Mucosa of descending colon (tissue), 3 donors: Measurements from ENCODE around the gene COL2A1. TPM values are rescaled to one million over a fixed set of nuclear protein-coding genes. Genes with fewer than 3 reads are reported as not detected.
A peak's percentile ranks its signal among the peaks of the same experiment; 100 is the strongest.

Experiments used
- ATAC-seq: fragments of 200-7000 bp; cut with Tn5 transposase; one replicate; pipeline ENCODE4 v1.9.1; 2020; ENCODE audit warnings: mild to moderate bottlenecking, moderate library complexity
- DNase-seq, 3 donors: peaks; one replicate each; pipeline ENCODE4 v3.0.0-alpha.2; 2020
- H3K36me3 ChIP-seq: fragments of 200-600 bp; one replicate; pipeline ENCODE4 v1.8.0; 2021; ENCODE audit warnings: low read depth, mild to moderate bottlenecking
- H3K4me1 ChIP-seq: fragments of 200-600 bp; one replicate; pipeline ENCODE4 v1.8.0; 2021; ENCODE audit warnings: low read depth, mild to moderate bottlenecking
- H3K4me3 ChIP-seq: fragments of 200-600 bp; one replicate; pipeline ENCODE4 v1.8.0; 2021; ENCODE audit warnings: mild to moderate bottlenecking
- H3K9me3 ChIP-seq: fragments of 200-600 bp; one replicate; pipeline ENCODE4 v1.8.0; 2021; ENCODE audit warnings: mild to moderate bottlenecking
- CTCF ChIP-seq: fragments of 200-600 bp; IDR thresholded peaks from one replicate; pipeline ENCODE4 v1.8.0; 2022; ENCODE audit warnings: antibody characterized with exemption, mild to moderate bottlenecking
- intact Hi-C, 2 donors: fragments of 100-400 bp; cut with DNase I in 1 of 2; cut with micrococcal nuclease in 1 of 2; formaldehyde crosslinking; loops; one replicate each; pipeline versions ENCODE4 v1.11.0 to v1.11.1; 2022; cut with DNase I, micrococcal nuclease
- long read RNA-seq, 2 donors: library from polyadenylated mRNA; unstranded; transcript quantifications; one replicate each; pipeline ENCODE4 v2.0.0, GENCODE V29; 2019 to 2021
- total RNA-seq, 3 donors: library from RNA; stranded (reverse); fragmentation: NEBNext Ultra II Directional in 2 of 3; extraction: Animal tissue kit (Norgen Biotek cat#: 25700) in 2 of 3; gene quantifications; one replicate each; pipeline versions ENCODE4 v1.2.1 to v1.2.4, GENCODE V29; 2021 to 2023
- donor health status: DM: no; HTN: no; CAD: no; lungs with moderate emphysema.
- donor health status: DM: no; HTN: no; CAD: no.
- donor health status: DM: no; HTN: yes; CAD: no.

Gene COL2A1
- total RNA-seq: 1 to 10 TPM in 2 of 3 donors, under 1 TPM in 1; 0.19 to 1.5 (median 1.2) TPM
- long read RNA-seq, donor 1: 0 reads
- long read RNA-seq, donor 2: 0 reads

- H3K4me3 ChIP-seq: no peak within 1 kb of the TSS
- H3K36me3 ChIP-seq: no peaks in the 10 kb centered on the region
- DNase-seq (no peak), ATAC-seq (peak; percentile 18)
- TF ChIP-seq CTCF: no peak
- intact Hi-C loops: no loop called here
- H3K9me3 ChIP-seq: no peaks in the 10 kb centered on the region
- H3K4me1 ChIP-seq: peaks cover 38% of the 10 kb centered on the region
These were observed at the start of gene COL2A1 for GRCh38 chr12:48004053-48004941. COL2A1 (minus strand) TSS chr12:48004476; CDS start chr12:48004321, 155 bp downstream.

GRCh38 chr12:48053883-48054282 is 49.6 kb upstream of the COL2A1 start:
- no peak for TF ChIP-seq CTCF
- intact Hi-C loops: no loop called here
- H3K36me3 ChIP-seq: no peaks in the 10 kb centered on the region
- H3K9me3 ChIP-seq: no peaks in the 10 kb centered on the region
- H3K4me3 ChIP-seq: no peak overlapping the region
- no peaks in the 10 kb centered on the region for H3K4me1 ChIP-seq
- ATAC-seq (no peak), DNase-seq (no peak)

- Histone ChIP-seq H3K9me3 (no peaks in the 10 kb centered on the region), H3K36me3 (no peaks in the 10 kb centered on the region), H3K4me1 (no peaks in the 10 kb centered on the region), H3K4me3 (no peak overlapping the region)
- DNase-seq (no peak), ATAC-seq (no peak)
- intact Hi-C loops: no loop called here
- TF ChIP-seq CTCF: no peak
These were observed 48.8 kb upstream of the COL2A1 start for GRCh38 chr12:48053122-48053521.

GRCh38 chr12:48051681-48052080 is 47.4 kb upstream of the COL2A1 start:
- intact Hi-C loops: no loop called here
- Histone ChIP-seq H3K4me1 (no peaks in the 10 kb centered on the region), H3K9me3 (no peaks in the 10 kb centered on the region), H3K36me3 (no peaks in the 10 kb centered on the region), H3K4me3 (no peak overlapping the region)
- ATAC-seq (no peak), DNase-seq (no peak)
- TF ChIP-seq CTCF: no peak

GRCh38 chr12:48050174-48050573 is 45.9 kb upstream of the COL2A1 start:
- Histone ChIP-seq H3K36me3 (peaks cover 5% of the 10 kb centered on the region), H3K4me3 (no peak overlapping the region), H3K9me3 (no peaks in the 10 kb centered on the region), H3K4me1 (no peaks in the 10 kb centered on the region)
- ATAC-seq (no peak), DNase-seq (no peak)
- TF ChIP-seq CTCF: no peak
- intact Hi-C loops: no loop called here
